Dermis blood vessel endothelial cell (primary cell): Measurements from ENCODE around the gene MSANTD1. TPM values are rescaled to one million over a fixed set of nuclear protein-coding genes. Genes with fewer than 3 reads are reported as not detected.
A peak's percentile ranks its signal among the peaks of the same experiment; 100 is the strongest.

Source experiments
- DNase-seq: peaks from one replicate; pipeline ENCODE4 v3.0.0; 2010
- total RNA-seq: library from RNA; depleted of rRNA; stranded (reverse); fragments of >200 nt; gene quantifications from 2 replicates; pipeline ENCODE4 v1.2.3, GENCODE V29; 2014

The MSANTD1 gene
- 0.19 and 0.34 TPM in 2 replicates for total RNA-seq

DNA sequence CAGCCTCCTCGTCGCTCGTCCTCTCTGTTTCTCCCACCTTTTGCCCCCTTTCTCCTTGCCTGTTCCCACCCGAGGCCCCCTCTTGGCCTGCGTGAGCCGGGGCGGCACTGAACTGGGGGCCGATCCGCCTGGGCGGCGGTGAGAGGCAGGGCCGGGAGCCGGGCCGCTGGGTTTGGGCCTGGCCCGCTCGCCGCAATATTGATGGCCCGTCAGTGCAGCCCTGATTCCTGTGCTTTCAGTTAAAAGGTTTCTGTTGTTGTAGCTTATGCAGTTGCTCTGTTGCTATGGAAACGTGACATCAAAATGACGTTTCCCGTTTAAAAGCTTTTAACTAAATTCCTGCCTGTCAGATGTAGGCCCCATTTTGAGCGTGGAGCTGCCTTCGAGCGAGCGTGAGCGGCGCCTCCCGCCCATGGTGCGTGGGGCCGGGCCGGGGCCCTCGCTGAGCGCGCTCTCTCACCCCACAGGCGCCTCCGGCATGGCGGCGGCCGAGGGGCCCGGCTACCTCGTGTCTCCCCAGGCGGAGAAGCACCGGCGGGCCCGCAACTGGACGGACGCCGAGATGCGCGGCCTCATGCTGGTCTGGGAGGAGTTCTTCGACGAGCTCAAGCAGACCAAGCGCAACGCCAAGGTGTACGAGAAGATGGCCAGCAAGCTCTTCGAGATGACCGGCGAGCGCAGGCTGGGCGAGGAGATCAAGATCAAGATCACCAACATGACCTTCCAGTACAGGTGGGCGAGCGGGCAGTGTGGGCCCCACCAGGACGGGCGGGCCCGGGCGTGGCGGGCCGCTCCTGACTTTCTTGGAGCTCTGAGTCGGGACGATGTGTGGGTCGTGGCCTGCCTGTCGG lies at the start of gene MSANTD1:
Gene MSANTD1, plus strand, starts transcription at position 349 of the 851 bp plus-strand sequence. Its CDS starts 64 bp downstream, at position 413.
- peak; percentile 35 for DNase-seq

DNA sequence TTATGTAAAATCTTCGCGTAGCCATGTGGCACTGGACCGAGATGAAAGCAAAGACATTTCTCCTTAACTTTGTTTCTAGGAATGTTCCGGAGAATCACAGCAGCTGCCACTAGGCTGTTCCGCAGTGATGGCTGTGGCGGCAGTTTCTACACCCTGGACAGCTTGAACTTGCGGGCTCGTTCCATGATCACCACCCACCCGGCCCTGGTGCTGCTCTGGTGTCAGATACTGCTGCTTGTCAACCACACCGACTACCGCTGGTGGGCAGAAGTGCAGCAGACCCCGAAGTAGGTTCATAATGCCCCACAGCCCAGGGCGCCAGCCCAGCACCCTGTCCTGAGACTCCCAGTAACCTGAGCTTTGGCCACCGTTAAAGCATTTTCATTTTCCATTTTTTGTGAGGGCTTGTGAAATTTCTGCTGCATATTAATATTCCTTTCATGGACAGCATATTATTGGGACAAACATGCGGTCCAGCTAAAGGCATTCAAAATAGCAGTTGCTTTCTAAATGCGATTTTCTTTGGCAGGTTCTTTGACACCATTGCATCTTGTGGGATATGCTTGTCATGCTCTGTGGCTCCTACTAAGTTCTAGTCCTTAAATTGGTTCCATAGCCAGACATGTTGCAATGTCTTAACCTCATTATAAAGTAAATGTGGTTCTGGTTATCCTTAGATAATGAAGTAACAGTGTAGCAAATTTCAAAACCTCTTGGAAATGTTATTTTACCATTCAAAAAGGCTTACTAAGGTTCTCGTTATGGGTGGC lies 49.1 kb upstream of the MSANTD1 start:
- no peak for DNase-seq

DNA sequence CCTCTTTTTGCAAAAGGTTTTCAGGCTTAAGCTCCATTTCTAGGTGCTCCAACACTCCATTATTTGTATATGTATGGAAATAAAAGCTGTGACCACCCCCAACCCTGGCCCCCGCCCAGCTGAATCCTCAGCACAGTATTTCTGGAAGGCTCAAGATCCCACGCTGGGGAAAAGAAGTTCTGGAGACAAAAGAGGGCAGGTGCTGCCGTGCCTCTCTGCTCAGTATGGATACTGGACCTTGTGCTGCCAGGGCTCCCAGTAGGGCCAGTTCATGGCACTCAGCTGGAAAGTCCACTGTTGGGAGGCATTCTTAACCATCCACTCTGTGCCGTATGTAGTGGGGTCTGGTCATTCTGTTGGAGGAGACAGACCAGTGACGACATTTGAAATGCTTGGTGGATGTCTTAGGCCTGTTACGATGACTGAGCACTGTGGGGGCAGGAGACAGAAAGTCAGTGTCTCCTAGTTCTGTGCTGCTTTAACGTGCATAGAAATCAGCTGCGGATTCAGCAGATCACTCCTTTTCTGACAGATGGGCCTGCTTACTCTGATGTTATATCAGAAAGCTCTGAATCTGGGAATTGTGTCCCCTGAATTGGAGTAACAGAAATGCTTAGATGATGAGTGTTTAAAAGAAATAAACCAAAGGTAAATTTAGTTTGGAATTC lies 48.4 kb upstream of the MSANTD1 start:
- DNase-seq, result no peak

DNA sequence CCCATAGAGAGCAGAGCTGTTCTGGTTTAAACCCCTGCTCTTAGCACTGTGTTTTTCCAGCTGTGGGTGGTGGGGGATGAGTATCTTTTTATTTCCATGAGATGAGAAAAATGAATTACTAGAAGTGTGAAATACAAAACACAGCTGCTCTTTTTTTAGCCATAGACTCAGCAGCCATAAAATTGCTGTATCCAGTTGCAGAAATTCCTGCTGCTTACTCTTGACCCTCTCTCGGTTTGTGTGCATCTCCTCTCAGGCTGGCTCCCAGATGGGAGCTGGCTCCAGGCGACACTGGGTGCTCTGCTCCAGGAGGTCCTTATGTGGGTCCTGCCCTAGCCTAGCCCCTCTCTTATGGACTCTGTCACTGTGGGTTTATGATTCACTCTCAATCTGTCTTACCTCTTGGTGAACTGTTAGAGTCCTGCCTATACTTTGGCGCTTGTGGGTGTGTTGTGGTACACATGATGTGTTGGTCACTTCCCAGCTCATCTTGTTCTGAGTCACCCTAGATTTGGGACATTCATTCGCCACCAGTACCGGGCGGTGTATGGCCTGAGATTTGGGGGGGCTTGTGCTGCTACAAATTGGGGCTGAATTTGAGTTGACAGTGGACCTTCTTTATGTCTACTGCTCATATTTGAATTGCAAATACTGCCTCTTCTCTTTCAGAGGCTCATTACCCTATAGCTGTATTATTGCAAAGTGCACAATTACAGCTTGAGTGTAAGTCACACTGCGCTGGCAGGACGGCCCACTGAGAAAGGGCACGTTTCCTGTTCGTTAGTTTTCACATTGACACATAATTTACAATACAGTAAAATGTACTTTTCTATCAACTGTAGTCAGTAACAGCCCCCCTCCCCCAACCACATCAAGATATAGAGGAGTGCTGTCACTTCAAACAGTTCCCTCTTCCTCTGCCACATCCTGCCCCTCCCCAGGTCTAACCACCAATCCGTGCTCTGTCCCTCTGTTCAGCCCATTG lies 46.9 kb upstream of the MSANTD1 start:
- DNase-seq, result no peak

DNA sequence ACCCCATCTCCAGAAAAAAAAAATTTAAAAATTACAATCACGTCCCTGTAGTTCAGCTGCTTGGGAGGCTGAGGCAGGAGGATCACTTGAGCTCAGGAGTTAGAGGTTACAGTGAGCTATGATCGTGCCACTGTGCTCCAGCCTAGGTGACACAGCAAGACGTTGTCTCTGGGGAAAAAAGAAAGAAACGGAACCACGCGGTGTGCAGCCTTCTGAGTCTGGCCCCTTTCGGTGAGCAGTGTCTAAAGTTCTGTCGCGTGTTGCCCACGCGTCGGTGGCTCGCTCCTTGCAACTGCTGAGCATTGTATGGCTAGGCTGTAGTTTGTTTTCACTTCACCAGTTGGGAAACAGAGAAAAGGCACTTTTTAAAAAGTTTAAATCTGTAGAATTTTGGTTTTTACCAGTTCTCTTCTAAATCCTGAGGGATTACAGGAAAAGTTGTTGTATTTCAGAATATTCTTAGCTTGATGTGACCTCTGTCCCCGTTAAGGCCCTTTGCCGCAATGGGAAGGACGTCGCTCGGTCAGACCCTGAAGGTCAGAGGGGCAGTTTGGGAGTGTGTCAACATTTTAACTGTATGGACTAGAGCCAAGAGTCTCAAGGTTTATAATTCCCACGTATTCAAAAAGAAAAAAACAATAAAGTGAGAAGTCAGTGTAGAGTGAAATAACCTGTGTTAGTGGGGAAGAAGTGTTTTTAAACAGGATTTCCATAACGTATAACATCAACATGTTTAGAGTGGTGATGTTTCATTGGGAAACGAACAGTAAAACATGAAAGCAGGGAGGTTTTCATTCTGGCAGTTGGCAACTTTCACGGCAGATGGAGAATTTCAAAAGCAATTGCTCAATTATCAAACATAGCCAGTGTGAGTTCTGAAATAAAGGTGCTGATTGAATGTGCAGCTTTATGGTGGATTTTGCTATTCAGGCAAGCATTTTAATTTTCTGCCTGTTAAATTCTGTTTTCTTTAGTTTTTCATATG lies 45.8 kb upstream of the MSANTD1 start:
- DNase-seq, result no peak

DNA sequence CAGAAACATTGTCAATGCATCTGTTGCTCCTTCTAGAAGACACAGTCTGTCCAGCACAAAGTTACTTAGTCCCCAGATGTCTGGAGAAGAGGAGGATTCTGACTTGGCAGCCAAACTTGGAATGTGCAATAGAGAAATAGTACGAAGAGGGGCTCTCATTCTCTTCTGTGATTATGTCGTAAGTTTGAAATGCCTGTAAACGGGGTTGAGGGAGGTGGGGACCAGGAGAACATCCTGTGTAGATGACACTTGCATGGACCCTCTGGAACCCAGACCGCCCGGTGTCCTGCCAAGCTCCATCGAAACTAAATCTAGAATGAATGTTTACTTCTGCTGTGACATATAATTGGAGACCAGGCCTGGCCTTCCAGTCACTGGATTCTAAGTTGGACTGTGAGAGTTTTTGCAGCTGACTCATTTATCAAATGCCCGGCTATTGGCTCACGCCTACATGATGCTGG lies 45.0 kb upstream of the MSANTD1 start:
- no peak for DNase-seq

DNA sequence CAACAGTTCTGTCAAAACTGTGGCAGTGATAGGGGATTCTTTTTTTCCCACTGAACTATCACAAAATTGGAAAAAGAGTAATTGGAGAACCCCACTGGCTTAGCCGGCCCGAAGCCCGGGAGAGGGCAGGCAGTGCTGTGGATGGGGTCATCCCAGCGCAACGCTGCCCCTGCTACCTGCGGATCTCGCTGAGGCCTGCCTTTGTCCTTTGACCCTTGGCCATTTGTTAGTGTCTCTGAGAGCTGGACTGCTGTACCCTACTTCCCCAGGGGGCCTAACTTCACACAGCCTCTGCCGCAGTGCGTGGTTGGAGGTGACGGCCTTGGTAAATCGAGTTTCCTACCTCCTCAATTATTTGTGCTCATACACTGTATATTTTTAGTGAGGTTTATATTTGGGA lies 43.0 kb upstream of the MSANTD1 start:
- DNase-seq, result no peak

DNA sequence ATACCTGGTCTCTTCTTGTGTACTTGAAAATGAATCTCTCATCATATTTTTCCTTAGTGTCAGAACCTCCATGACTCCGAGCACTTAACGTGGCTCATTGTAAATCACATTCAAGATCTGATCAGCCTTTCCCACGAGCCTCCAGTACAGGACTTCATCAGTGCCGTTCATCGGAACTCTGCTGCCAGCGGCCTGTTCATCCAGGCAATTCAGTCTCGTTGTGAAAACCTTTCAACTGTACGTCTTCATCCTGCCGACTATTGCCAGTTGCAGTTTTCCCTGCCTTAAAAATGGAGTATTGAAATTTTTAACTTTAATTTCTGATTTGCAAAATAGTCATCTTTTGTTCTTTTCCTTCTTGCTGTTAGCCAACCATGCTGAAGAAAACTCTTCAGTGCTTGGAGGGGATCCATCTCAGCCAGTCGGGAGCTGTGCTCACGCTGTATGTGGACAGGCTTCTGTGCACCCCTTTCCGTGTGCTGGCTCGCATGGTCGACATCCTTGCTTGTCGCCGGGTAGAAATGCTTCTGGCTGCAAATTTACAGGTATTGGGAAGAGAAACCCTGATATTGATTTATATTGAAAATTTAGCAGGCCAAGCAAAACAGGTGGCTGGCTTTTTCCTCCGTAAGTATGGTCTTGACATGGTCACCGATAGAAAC lies 42.4 kb upstream of the MSANTD1 start:
- DNase-seq, result no peak

DNA sequence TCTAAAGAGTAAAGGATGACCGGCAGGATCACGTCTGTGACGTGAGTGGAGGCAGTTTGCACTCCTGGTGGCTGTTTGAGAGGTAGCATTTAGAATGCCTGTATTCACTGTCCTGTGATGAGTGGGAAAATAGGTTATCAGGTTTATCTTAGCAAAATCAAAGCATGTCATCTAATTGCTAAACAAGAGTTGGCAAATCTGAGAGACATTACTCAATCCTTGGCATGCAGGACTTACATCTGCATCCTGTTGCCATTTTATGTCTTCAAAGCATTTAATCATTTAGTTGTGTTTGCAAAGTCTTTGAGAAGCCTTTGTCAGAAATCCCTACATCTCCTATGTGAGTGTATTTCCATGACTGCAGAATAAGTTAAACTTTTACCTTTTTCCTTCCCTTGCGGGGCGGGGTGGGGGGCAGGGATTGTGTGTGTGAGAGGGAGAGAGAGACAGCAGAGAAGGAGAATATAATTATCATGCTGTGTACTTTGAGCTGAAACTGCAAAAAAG lies 41.4 kb upstream of the MSANTD1 start:
- DNase-seq, result peak; percentile 92

DNA sequence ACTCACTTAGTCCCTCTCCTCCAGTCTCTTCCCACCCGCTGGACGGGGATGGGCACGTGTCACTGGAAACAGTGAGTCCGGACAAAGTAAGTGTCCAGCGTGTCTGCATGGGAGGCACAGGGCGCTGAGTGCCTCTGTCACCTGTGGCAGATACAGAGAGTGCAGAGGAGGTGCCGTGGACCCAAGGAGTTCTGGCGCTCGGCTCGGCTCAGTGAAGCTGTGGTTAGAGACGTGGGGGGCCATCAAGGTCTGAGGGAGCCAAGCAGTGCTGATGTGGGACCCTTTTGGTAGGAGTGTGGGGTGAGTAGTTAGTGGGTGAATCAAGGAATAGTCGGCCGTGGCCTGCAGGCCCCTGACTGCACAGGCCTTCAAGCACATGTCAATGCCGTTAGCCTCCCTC lies 40.1 kb upstream of the MSANTD1 start:
- no peak for DNase-seq

DNA sequence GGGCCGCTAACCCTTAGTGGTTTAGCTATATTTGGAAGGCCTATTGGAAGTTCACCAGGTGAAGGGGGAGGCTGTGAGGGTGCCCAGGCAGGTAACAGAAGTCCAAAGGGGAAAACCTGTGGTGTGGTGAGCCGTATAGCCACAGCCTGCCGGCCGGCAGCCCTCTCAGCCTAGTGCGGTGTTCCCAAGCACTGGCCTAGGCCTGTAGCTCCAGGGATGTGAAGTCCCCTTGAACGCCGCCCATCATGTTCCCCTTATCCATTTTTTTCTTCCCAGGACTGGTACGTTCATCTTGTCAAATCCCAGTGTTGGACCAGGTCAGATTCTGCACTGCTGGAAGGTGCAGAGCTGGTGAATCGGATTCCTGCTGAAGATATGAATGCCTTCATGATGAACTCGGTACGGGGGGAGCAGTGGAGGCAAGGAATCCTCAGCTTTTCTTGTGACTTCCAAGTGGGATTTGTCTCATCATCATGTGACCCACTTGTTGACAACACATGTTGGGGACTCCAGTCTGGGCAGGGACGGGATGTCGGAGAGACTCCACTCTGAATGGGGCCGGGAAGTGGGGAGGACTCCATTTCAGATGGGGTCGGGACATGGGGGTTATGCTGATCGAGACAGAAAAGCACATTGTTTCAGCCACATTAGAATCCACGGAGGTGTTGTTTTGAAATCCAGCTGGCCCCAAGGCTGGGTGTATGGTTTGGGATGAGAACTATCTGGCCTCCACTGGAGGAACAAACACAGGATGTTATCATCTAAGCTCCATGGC lies 39.2 kb upstream of the MSANTD1 start:
- no peak for DNase-seq

DNA sequence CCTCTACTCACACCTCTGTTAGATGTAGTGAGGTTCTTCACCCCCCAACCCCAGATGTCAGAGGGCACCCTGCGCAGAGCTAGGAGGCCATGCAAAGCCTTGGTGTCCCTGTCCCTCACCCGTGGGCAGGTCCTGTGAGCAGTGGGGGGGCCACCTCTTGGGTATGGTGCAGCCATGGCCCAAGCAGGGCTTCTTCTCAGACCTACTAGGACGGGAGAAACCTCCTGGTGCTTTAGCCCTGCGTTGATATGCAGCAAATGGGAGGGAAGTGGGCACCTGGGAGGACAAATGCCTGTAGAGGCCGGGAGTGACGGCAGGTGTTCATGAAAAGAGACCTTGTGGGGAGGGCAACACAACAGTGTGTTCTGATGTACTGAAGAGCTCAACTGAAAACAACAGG lies 38.5 kb upstream of the MSANTD1 start:
- DNase-seq, result no peak

DNA sequence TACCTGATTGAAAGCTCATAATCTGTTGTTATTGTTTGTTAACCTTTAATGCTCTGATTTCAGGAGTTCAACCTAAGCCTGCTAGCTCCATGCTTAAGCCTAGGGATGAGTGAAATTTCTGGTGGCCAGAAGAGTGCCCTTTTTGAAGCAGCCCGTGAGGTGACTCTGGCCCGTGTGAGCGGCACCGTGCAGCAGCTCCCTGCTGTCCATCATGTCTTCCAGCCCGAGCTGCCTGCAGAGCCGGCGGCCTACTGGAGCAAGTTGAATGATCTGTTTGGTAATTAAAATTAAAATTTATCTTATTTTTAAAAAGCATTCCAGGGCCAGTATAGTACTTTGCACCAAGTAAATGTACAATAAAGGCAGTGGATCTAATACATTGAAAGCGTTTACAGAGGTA lies 37.1 kb upstream of the MSANTD1 start:
- DNase-seq, result no peak

DNA sequence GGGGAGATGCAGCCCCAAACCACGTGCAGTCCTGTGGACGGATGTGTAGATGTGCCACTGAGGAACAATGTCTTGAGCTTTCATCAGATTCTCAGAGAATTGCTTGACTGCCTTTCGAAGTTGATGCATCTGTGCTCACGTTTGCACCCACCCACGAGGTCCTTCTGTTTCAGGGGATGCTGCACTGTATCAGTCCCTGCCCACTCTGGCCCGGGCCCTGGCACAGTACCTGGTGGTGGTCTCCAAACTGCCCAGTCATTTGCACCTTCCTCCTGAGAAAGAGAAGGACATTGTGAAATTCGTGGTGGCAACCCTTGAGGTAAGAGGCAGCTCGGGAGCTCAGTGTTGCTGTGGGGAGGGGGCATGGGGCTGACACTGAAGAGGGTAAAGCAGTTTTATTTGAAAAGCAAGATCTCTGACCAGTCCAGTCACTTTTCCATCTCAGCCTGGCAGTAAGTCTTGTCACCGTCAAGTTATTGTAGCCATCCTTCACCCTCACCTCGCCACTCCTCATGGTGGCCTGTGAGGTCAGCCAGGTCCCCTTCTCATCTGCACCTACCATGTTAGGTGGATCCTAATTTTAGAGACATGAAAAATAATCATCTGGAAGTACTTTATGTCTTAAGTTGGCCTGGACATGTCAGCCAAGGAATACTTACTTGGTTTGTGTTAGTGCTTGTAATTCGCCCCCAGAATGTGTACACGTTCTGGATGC lies 36.4 kb upstream of the MSANTD1 start:
- no peak for DNase-seq

DNA sequence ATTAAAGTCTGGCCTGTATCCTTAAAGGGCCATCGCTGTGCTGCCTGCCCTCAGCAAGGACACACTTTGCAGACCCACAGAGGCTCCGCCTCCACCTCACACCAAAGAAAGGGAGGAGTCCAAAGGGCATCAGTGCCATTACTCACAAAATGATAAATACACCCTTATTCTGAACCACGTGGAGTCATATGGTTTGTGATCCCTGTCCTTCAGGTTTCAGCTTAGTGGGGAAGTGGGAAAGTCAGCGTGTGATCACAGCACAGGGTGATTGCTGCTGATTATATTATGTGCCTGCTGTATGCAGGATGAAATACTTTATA lies 35.9 kb upstream of the MSANTD1 start:
- no peak for DNase-seq

DNA sequence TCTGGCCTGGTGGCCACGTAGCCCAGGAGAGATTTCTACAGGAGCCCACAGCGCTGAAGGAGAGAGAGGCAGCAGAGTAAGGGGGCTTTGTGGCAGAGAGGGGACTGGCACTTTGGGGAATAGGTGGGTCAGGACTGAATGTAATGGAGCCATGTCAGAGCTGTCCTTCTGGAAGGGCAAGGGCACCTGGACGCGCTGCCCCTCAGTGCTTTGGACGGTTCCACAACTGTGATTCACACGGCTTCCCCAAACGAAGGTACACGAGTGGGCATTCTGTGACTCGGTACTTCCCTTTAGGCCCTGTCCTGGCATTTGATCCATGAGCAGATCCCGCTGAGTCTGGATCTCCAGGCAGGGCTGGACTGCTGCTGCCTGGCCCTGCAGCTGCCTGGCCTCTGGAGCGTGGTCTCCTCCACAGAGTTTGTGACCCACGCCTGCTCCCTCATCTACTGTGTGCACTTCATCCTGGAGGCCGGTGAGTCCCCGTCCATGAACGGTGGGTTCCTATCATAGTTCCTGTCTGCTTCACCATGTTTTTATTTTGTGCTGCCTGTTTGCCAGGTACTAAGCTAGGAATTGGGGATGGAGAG lies 35.2 kb upstream of the MSANTD1 start:
- no peak for DNase-seq

DNA sequence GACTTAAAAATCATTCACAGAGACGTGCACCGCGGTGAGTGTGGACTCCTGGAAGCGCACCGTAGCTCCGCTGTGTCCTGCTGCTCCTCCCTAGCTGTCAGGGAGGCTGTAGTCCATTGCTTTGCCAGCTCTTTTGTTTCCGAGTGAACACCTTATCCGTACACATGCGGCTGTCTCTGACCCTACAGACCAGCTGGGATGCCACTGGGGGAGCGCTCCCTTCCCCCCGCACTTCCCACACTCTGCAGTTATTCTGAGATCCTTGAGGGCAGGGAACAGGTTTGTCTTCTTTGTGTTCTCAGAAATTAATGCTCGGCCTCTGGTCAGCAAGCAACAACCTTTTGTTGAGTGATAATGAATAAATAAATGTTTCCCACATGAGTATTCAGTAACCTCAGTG lies 33.7 kb upstream of the MSANTD1 start:
- no peak for DNase-seq

DNA sequence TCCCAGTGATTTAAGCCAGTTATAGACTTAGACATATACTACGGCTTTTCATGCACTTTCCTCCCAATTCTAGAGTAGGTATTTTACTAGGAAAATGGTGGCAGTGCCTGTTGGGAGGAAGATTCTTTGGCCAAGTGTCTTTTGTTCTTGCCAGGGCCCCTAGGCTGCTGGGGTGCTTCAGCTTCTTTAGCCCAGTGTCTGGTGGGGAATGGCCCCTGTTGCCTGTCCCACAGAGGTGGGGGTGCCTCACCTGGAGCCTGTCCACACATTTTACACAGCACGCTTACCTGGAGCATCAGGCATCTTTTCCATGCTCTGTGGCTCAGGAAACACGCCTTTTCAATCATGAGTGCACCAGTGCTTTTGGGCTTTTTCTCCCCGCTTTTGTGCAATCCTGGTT lies 33.2 kb upstream of the MSANTD1 start:
- DNase-seq, result no peak
